Mucosa of stomach (tissue), 1 donor: ENCODE measurements around the gene SCAF1.

Source experiments
- H3K27me3 ChIP-seq: one replicate; pipeline ENCODE4 v1.7.0; 2013; ENCODE audit warnings: mild to moderate bottlenecking, low read length; ENCODE audit not compliant: control insufficient read depth, insufficient read depth
- H3K36me3 ChIP-seq: one replicate; pipeline ENCODE4 v1.7.0; 2013; ENCODE audit warnings: low read length; ENCODE audit not compliant: control insufficient read depth, insufficient read depth
- H3K4me1 ChIP-seq: one replicate; pipeline ENCODE4 v1.7.0; 2013; ENCODE audit warnings: mild to moderate bottlenecking, low read length; ENCODE audit not compliant: control insufficient read depth, insufficient read depth
- H3K4me3 ChIP-seq: one replicate; pipeline ENCODE4 v1.7.0; 2013; ENCODE audit warnings: low read length
- H3K9ac ChIP-seq: one replicate; pipeline ENCODE4 v1.7.0; 2013; ENCODE audit warnings: mild to moderate bottlenecking, low read length, moderate library complexity
- H3K9me3 ChIP-seq: one replicate; pipeline ENCODE4 v1.7.0; 2013; ENCODE audit warnings: mild to moderate bottlenecking, low read length, moderate library complexity; ENCODE audit not compliant: control insufficient read depth
- donor health status: Pancreatic carcinoma.

The SCAF1 gene

DNA sequence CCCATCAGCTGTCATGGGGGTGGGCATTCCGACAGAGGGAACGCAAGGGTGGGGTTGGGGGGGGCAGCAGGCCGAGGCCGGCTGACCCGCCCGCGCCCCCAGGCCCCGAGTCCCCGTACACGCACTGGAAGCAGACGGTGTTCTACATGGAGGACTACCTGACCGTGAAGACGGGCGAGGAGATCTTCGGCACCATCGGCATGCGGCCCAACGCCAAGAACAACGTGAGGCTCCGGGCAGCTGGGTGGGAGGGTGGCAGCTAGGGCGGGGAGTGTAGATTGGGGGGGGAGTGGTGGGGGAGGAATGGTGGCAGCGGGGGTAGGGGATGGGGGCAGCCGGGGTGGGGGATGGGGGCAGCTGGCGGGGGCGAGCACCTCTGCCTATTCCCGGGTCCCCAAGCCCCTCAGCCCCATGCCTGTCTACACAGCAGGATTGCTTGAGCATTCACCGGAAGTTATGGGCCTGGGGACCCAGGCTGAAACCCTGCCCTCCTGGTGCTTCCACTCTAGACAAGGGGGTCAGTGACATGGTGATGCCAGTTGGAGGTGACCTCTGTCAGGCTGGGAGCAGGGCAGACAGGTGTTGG is 44.6 kb downstream of the SCAF1 start:
- H3K9ac ChIP-seq = no peak overlapping the region
- H3K4me1 ChIP-seq = peaks cover 16% of the 10 kb centered on the region
- H3K27me3 ChIP-seq = peaks cover 22% of the 10 kb centered on the region
- H3K9me3 ChIP-seq = no peaks in the 10 kb centered on the region
- H3K36me3 ChIP-seq = peaks cover 8% of the 10 kb centered on the region
- H3K4me3 ChIP-seq = no peak overlapping the region

DNA sequence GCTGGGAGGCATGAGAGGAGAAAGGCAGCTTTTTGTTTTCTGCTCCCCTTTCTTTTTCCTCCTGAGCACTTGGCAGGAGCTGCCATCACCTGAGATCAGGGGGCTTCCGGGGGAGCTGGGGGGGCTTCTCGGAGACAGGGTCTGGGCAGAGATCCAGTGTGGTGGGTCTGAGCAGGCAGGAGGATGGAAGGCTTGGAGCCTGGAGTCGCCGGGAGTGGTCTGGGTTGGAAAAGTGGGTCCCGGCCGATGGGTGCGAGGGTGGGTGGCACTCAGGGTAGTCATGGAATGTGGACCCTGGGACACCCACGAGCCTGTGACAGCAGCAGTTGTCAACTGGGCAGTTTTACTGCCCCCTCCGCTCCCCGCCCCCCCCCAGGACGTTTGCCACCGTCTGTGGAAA is 45.1 kb downstream of the SCAF1 start:
- peaks cover 16% of the 10 kb centered on the region for H3K4me1 ChIP-seq
- no peak overlapping the region for H3K4me3 ChIP-seq
- H3K9me3 ChIP-seq = no peaks in the 10 kb centered on the region
- H3K9ac ChIP-seq = no peak overlapping the region
- H3K27me3 ChIP-seq = peaks cover 24% of the 10 kb centered on the region
- H3K36me3 ChIP-seq = peaks cover 3% of the 10 kb centered on the region

DNA sequence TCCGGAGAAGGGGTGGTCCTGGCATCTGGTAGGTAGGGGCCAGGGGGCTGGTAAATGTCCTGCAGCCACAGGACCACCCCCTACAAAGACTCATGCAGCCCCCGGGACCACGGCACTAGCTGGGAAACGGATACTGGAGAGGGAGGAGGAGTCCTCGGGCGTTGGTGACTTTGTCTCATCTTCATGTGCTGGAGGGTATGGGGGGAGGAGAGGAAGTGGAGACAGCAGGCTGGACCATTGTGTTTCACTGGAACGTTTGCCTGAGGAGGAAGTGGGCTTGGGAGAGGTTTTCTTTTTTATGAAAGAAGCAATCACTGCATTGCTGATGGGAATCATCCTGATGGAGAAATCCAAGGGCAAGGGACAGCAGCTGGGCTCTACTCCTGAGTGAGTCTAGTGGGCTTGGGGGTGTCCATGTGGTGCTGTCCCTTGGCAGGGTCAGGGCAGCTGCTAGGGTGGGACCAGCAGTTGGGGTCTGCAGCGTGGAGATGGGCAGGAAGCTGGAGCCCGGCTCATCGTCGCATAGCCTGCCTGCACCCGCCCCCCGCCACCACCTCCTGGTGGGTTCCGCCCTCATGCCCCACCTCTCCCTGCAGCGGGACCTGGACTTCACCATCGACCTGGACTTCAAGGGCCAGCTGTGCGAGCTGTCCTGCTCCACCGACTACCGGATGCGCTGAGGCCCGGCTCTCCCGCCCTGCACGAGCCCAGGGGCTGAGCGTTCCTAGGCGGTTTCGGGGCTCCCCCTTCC is 45.7 kb downstream of the SCAF1 start:
- no peak overlapping the region for H3K9ac ChIP-seq
- no peaks in the 10 kb centered on the region for H3K36me3 ChIP-seq
- H3K9me3 ChIP-seq = no peaks in the 10 kb centered on the region
- H3K27me3 ChIP-seq = peaks cover 24% of the 10 kb centered on the region
- H3K4me1 ChIP-seq = peaks cover 16% of the 10 kb centered on the region
- no peak overlapping the region for H3K4me3 ChIP-seq

DNA sequence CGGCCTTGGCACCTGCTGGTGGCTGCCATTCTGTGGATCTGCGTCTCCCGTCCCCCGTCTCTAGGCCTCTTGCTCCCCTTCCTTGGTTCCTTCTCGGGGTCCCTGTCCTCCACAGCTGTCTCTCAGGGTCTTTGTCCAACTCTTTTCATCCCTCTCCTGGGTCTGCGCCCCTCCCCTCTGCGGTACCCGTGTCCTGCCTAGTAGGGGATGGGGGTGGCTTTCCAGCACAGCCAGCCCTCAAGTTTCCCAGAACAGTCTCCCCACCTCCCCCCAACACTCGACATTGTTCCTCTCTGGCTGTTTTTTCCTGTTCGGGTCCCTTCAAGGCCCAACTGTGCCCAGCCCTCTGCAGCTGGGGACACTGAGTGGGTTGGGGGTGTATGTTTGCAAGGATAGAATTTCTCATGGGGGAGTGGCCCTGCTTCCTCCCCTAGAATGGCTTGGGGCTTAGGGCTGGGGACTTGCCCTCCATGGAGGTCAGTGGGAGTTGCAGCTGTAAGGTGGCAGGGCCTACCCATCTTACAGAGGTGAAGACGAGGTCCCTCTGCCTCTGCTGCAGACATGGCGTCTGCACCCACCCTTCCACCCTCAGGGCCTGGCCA is 46.6 kb downstream of the SCAF1 start:
- no peak overlapping the region for H3K4me3 ChIP-seq
- H3K36me3 ChIP-seq = no peaks in the 10 kb centered on the region
- H3K4me1 ChIP-seq = peaks cover 16% of the 10 kb centered on the region
- H3K9me3 ChIP-seq = no peaks in the 10 kb centered on the region
- H3K27me3 ChIP-seq = peaks cover 24% of the 10 kb centered on the region
- H3K9ac ChIP-seq = no peak overlapping the region

DNA sequence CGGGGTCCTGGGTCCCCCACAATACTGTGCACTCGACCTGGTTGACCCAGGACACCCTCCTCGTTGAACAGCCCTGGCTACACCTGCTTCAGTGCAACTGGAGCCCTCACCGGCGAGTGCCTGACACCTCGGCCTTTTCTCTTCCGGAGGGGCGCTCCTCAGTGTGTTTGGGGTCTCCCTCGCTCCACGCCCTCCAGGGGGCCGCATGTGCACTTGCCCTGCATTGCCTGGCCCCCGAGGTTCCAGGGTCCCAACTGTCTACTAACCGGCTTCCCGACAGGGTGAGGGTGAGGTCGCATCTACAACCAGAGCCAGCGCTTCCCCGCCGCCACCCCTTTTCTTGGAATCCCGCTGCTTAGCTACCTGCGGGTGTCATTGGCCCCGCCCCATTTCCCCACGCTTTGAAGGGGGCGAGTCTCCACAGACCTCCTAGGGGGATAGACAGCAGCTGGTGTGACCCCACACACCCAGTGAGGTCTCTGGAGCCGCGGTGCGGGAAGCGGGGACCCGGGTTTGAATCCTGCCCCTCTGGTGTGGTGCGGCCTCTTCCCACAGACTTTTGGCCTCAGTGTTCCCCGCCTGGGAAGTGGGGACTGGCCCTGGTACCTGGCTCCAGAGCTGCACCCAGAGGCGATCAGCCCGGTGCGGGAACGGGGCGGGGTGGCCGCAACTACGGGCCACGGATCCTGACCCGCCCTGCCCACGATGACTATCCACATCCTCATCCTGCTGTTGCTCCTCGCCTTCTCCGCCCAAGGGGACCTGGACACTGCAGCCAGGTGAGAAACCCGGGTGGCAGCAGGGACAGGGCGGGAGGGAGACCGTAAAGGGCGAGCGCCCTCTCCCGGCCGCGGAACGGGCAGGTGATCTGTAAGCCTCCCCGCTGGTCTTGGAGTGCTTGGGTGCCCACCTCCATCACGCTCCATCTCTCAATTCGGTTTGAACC is 47.4 kb downstream of the SCAF1 start, which contains the start of gene ADM5:
TSS of gene ADM5 (plus strand) at position 462 of the 946 bp plus-strand sequence. CDS start at position 706, 244 bp downstream.
- Histone ChIP-seq H3K36me3 (no peaks in the 10 kb centered on the region), H3K4me1 (peaks cover 16% of the 10 kb centered on the region), H3K4me3 (peak within 1 kb of the TSS; percentile 40), H3K9ac (peak within 1 kb of the TSS; percentile 69), H3K9me3 (no peaks in the 10 kb centered on the region), H3K27me3 (peaks cover 24% of the 10 kb centered on the region)

DNA sequence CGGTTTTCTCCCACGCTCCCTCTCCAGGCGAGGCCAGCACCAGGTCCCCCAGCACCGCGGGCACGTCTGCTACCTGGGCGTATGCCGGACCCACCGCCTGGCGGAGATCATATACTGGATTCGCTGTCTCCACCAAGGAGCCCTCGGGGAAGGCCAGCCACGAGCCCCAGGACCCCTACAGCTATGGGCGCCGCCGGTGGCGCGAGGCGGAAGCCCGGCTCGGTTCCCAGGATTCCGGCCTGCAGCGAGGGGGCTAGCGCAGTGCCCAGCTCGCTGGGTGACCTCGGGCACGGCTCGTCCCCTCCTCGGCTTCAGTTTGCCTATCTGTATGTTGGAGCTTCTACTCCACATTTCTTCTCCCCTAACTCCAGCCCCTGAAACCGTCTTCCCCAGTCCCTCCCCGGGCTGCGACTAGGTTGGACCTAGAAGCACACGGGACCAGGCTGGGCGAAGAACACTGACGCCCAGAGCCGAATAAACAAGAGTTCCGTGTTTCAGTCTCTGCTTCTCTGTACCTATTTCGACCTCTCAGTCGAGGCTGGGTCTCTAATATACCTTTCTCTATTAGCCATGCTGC is 48.2 kb downstream of the SCAF1 start:
- Histone ChIP-seq H3K4me1 (peaks cover 16% of the 10 kb centered on the region), H3K36me3 (no peaks in the 10 kb centered on the region), H3K9me3 (no peaks in the 10 kb centered on the region), H3K27me3 (peaks cover 24% of the 10 kb centered on the region), H3K9ac (peak overlapping the region; percentile 69), H3K4me3 (peak overlapping the region; percentile 40)

DNA sequence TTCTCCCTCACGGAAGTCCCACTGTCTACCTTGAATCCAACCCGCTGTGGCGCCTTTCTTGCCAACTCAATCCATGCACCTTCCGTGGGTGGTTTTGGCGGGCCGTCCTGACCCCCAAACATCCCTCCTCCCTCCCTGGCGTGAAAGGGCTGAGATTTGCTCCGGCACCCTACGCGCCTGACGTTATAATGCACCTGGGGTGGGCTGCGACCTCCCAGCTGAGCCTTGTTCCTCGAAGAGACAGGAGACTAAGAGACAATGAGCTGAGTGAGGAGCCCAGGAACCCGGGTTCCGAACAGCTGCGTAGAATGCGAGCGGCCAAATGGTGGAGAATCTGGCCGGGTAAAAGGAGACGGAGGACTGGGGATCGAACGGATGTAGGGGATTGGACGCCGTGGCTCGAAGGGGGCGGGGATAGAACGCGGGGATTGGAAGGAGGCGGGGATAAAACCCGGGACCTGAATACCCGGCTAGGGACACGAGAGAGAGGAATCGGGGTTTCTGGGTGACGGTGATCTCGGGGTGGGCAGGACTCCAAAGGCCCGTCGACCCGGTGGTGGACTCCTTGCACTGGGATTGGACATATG is 48.7 kb downstream of the SCAF1 start, which contains the start of gene CPT1C:
TSS of gene CPT1C (plus strand) at position 461 of the 587 bp plus-strand sequence. CDS start 1,137 bp downstream, outside the sequence.
- peaks cover 16% of the 10 kb centered on the region for H3K4me1 ChIP-seq

DNA sequence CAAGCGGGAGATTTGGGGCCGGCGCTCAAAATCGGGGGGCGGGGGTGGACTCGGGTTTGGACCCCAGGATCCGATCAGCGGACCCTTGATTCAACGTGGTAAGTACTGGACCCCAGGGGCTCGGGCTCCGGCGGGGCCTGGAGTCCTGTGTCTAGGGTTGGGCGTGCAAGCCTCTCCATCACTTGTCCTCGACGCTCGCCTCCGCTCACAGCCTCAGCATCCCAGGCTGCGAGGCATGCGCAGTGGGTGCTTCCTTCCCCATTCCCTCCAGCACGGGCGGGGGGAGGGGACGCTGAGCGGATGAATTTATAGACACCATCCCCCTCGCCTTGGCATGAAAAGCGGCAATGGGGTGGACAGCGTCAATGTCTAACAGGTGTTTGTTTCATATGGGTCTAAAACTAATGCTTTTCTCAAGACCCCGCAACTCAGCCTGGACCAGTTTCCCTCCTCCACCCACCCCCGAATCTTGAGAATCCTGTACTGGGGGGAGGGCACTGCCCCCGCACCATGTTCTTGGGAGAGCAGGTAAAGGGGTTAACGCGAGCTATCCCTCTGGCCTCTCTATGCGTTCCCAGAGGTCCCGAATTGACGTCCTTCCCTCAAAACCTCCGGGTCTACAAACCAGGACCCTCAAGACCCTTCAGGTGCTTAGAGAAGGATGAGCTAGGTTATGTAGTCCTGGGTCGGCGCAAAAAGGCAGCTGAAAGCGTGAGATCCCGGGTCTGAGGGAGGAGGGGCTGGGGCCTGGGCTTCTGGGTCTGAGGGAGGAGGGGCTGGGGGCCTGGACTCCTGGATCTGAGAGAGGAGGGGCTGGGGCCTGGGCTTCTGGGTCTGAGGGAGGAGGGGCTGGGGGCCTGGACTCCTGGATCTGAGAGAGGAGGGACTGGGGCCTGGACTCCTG is 49.5 kb downstream of the SCAF1 start:
- H3K9me3 ChIP-seq = no peaks in the 10 kb centered on the region
- peaks cover 24% of the 10 kb centered on the region for H3K27me3 ChIP-seq
- H3K36me3 ChIP-seq = no peaks in the 10 kb centered on the region
- no peak overlapping the region for H3K9ac ChIP-seq
- H3K4me3 ChIP-seq = no peak overlapping the region
- peaks cover 16% of the 10 kb centered on the region for H3K4me1 ChIP-seq

More for the DNA sequence above, 48.7 kb downstream of the SCAF1 start, which contains the start of gene CPT1C:
- H3K27me3 ChIP-seq = peaks cover 24% of the 10 kb centered on the region
- peak within 1 kb of the TSS; percentile 40 for H3K4me3 ChIP-seq
- H3K36me3 ChIP-seq = no peaks in the 10 kb centered on the region
- H3K9me3 ChIP-seq = no peaks in the 10 kb centered on the region
- H3K9ac ChIP-seq = peak within 1 kb of the TSS; percentile 69

DNA sequence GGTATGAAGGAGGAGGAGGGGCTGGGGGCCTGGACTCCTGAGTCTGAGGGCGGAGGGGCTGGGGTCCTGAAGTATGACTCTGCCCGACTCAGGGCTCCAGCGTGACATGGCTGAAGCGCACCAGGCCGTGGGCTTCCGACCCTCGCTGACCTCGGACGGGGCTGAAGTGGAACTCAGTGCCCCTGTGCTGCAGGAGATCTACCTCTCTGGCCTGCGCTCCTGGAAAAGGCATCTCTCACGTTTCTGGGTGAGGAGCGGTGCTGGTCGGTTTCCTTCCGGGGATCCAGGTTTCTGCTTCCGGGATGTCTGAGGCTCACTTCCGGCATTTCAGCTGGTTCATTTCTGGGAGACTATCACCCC is 50.1 kb downstream of the SCAF1 start:
- H3K9ac ChIP-seq = no peak overlapping the region
- H3K4me3 ChIP-seq = no peak overlapping the region
- H3K36me3 ChIP-seq = no peaks in the 10 kb centered on the region
- peaks cover 16% of the 10 kb centered on the region for H3K4me1 ChIP-seq
- H3K27me3 ChIP-seq = peaks cover 24% of the 10 kb centered on the region
- H3K9me3 ChIP-seq = no peaks in the 10 kb centered on the region

DNA sequence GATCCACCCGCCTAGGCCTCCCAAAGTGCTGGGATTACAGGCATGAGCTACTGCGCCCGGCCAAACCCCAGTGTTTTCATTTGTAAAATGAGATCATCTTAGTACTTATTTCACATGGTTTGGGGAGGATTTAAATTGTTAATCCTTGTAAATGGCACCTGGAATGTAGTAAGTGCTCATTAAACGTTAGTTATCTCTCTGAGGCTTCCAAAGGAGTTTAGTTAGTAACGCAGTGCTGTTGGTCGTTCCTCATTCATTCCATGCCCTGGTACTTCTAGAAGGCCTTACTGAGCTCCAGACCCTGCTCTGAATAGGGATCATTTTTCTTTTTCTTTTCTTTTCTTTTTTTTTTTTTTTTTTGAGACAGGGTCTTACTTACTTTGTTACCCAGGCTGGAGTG is 54.1 kb downstream of the SCAF1 start:
- H3K4me3 ChIP-seq = no peak overlapping the region
- H3K36me3 ChIP-seq = no peaks in the 10 kb centered on the region
- no peaks in the 10 kb centered on the region for H3K4me1 ChIP-seq
- no peaks in the 10 kb centered on the region for H3K9me3 ChIP-seq
- no peak overlapping the region for H3K9ac ChIP-seq
- peaks cover 14% of the 10 kb centered on the region for H3K27me3 ChIP-seq
